Stimulated activated CD8-positive, alpha-beta memory T cell treated with anti-CD3 and anti-CD28 coated beads, Interleukin-12 subunit alpha, Interleukin-12 subunit beta, amount 100 ng/mL, for 24 hours (primary cell): ENCODE results near the gene ZNF778.
"Not testable (repeated sequence)": the region's sequence is repeated elsewhere in the genome, so short reads cannot be mapped to it uniquely, and the experiment has no call there.

Source experiments
- DNase-seq: peaks from one replicate; pipeline ENCODE4 v3.0.0-alpha.2; 2020; ENCODE audit errors: extremely low read depth

ZNF778 gene

GRCh38 chr16:89257281-89257731 is 39.8 kb downstream of the ZNF778 start:
- DNase-seq = no peak

GRCh38 chr16:89257757-89258465 is 40.4 kb downstream of the ZNF778 start:
- no peak for DNase-seq

- DNase-seq = not testable (repeated sequence)
Measured at GRCh38 chr16:89259901-89260300, 42.4 kb downstream of the ZNF778 start.

DNA sequence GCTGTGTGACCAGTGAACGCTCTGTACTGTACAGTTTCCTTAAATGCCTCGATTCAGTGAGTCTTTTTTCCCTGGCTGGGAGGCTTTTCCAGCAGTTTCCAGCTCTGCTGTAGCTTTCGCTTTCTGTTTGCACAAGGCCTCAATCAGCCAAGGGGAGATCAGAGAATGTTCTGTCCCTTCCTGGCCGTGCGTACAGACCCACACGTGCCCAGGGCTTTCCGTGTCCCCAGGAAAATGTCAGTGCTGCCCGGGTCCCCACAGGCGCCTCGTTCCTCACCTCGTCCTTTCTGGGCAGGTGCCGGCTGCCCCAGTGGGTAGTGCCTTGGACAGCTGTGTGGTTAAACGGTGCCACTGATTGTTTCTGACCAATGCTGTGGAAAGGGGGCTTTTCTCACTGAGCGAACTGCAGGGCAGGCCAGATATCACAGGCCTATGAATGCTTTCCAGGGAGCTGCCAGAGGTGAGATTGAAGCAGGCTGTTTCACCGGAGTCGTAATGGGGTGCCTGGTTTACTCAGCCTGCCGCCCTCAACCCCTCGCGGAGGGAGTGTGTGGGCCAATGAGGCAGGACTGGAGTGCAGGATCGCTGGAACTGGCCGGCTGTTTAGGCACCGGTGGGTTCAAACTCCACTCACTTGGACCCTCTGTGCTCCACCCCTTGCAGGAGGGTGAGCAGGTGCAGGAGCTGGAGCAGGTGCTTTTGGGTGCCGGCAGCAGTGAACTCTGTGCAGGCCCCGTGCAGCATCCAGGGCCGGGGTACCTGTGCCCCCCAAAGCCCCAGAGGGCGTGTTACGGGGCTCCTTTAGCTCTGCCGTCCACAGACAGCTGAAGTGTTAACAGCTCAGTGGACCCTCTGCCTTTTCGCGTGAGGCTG is 44.4 kb downstream of the ZNF778 start:
- DNase-seq = no peak

DNA sequence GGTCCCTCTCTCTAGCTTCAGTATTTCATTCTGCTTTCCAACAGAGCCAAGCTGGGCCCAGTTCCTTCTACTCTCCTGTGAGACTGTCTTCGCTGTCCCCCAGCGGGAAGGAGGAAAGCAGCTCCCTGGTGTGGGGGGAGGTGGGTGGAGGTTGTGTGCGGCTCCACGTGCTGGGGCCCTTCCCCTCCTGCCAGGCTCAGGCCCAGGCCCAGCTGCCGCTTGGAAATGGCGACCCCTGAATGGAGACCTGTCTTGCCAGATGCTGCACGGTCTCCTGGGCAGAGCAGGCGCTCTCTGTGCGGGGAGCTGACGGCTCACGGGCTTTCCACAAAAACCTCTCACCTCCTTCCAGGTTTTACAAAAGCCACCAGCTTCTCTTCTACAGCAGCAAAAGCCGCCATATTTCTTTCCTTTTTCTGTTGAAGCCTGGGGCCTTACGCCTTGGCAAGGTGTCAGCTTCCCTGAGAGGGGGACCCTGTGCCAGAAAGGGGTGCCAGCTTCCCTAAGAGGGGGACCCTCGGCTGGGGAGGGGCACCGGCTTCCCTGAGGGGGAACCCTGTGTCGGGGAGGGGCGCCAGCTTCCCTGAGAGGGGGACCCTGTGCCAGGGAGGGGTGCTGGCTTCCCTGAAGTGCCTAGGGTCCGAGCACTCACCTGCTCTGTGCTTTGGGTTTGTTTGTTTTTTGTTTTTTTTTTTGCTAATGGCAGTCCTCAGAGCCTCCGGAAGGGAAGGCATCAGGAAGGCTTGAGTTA is 47.5 kb downstream of the ZNF778 start:
- DNase-seq = no peak

DNA sequence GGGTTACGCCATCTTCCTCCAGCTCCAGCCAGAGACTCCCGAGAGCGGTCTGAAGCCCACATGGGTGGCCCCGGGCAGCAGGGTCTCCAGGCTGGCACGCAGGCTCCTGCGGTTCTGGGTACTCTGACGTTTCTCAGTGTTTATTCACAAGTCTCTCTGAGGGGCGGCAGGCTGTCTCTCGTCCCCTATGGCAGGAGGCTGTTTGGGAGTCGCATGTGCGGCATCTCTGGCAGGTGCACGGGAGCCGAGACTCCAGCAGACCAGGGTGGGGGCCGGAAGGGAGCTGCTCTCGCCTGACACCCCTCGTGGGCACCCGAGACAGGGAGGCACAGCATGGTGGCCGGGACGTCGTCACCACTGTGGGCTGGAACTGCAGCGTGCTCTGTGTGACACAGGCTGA is 48.1 kb downstream of the ZNF778 start:
- no peak for DNase-seq

DNA sequence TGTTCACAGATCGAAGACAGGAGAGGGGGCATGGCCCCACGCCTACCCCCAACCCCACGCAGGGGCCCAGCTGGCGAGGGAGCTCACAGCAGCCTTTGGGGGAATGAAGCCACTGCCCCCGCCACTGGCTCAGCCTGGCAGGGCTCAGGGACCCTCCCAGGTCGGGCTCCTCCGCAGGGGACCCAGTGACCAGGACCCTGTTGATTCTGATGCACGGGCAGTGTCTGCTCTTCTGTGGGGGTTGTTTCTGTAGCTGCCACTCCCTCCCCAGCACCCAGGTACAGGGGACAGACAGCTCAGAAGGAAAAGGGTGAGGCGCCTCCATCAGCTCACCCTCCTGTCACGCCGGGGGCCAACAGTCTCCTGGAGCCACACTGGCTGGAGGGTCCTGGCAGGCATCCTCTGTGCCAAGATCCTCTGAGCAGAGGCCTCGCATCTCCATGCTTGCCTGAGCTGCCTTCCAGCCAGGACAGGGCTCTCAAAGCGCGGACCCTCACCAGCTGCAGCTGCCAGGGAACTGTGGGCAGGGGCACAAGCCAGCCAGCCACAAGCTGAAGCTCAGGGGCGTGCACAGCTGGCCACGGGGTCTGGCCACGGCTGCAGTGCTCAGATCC is 49.1 kb downstream of the ZNF778 start:
- DNase-seq = no peak

- DNase-seq = not testable (repeated sequence)
Measured at GRCh38 chr16:89267746-89268145, 50.2 kb downstream of the ZNF778 start.

- no peak for DNase-seq
Measured at GRCh38 chr16:89268585-89268984, 51.1 kb downstream of the ZNF778 start.

DNA sequence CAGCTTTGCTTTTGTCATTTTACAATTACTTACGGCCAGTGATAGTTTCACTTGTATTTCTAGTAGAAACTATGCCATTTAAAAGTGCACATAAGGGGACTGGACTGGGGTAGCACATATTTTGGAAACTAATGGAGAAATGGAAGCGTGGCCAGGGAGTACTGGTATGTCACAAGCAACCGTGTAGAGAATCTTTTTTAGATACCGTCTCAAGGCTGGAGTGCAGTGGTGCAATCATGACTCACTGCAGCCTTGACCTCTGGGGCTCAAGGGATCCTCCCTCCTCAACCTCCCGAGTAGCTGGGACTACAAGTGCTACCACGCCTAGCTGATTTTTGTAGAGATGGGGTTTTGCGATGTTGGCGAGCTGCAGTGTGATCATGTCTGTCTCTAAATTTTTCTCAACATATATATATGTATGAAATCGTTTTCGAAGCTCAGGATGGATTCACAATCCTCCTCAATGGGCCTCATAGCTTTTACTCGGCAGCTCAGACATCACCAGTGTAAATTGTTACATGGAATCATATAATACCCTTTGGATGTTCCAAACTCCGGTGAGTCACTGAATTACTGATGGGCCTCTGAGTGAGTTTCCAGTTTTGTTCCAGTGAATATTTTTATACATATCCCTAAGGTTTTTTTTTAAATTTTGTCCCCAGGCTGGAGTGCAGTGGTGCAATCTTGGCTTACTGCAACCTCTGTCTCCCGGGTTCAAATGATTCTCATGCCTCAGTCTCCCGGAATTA is 51.7 kb downstream of the ZNF778 start:
- DNase-seq = no peak

DNA sequence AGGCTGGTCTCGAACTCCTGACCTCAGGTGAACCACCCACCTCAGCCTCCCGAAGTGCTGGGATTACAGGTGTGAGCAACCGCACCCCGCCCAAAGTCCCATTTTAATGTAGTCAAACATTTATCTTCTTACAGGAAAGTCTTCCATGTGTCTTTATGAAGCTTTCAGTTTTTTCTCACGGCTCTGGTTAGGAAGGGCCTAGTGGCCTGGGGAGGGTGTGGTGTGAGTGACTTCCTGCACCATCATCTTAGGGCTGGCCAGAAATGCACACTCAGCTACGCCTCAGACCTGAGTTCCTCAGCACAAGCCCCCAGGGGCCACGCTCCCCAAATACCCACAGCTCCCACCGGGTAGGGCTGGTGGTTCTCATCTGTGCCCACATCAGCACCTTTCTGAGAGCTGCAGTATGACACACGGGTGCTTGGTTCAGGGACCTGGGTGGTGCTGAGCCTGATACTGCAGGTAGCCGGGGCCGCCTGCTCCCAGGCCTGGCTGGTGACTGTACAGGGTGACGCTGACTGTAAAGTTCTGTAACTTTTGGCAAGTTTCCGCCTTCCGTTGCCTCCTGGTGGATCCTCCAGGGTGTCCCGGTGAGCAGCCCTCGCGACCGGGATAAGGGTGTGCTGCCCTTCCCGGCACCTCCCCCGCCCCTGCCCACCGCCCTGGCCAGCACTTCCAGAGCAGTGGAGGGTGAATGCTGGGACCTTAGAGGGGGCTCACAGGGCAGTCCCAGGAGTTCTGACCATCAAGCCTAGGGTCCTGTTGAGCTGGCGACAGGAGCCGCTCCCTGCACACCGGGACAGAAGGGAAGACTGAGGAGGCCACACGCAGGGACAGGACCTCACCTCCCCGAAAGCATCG is 52.5 kb downstream of the ZNF778 start:
- no peak for DNase-seq

- no peak for DNase-seq
Measured at GRCh38 chr16:89270666-89271345, 53.3 kb downstream of the ZNF778 start.

GRCh38 chr16:89272631-89273030 is 55.1 kb downstream of the ZNF778 start:
- DNase-seq = no peak

DNA sequence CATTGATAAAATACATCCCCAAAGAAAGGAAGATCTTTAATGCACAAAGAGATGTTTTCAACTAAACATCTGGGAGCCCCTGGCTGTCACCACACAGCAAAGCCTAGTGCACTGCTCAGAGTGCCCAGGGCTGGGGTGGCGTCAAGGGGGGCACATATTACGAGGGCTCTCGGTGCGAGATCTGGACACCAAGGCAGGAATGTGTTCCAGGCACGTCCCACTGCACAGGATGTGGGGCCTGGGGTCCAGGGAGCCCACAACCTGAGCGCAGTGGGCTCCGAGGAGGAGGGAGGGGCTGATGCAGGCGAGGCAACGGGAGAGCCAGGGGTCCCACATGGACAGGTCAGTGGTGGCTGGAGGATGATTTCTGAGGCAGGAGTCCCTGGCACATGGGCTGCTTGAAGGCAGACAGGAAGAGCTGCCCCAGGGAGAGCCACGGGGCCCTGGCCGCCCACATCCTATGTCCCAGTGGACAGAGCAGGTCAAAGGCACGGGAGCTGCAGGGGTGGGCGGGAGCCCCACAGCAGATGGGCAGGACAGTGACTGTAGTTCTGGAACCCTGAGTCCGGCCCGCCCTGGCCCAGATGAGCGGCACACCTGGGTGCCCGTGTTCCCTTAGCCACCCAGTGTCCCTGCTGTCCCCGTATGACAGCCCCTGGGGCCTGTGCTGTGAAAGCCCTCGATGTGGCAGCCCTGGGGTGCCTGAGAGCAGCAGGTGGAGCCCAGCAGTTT is 56.4 kb downstream of the ZNF778 start:
- no peak for DNase-seq

DNA sequence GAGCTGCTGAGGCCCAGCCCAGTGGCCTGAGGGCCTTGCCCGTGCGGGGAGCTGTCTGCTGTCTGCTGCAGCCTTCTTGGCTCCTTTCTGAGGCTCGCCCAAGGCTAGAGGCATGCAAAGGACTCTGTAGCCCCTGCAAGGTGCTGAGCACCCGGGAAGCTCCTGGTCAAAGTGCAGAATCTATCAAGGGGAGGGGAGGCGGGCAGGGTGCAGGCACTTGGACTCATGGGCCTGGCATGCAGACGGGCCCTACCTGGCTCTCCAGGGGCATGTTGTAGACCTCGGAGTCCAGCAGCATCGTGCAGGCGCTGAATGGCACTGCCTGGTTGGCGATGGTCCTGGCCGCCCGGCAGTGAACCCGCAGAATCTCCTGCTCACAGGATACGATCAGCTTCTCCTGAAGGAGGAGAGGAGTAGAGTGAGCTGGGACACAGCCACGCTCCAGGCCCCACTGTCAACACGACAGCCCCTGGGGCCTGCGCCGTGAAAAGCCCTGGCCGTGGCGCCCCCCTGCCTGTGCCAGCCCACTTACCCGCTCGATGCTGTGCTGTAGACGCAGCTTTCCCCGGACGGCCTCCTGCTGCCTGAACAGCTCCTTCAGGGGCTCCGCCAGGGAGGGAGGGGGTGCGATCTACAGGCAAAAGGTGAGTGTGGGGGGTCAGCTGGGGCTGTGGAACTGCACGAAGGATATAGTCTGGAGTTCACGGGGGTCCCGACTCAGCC is 57.2 kb downstream of the ZNF778 start:
- DNase-seq = no peak

DNA sequence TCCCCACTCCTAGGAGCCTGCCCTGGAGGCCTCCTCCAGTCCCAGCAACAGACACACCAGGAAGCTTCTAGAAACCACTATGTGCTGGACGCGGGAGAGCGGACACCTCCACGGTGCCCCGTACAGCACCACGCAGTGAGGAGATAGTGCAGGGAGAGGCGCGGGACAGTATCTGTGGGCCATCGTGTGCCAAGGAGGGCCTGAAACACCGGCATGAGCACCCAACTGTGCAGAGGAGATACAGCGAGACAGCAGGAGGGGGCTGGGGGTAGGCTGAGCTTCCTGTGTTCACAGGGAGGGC is 57.7 kb downstream of the ZNF778 start:
- no peak for DNase-seq

DNA sequence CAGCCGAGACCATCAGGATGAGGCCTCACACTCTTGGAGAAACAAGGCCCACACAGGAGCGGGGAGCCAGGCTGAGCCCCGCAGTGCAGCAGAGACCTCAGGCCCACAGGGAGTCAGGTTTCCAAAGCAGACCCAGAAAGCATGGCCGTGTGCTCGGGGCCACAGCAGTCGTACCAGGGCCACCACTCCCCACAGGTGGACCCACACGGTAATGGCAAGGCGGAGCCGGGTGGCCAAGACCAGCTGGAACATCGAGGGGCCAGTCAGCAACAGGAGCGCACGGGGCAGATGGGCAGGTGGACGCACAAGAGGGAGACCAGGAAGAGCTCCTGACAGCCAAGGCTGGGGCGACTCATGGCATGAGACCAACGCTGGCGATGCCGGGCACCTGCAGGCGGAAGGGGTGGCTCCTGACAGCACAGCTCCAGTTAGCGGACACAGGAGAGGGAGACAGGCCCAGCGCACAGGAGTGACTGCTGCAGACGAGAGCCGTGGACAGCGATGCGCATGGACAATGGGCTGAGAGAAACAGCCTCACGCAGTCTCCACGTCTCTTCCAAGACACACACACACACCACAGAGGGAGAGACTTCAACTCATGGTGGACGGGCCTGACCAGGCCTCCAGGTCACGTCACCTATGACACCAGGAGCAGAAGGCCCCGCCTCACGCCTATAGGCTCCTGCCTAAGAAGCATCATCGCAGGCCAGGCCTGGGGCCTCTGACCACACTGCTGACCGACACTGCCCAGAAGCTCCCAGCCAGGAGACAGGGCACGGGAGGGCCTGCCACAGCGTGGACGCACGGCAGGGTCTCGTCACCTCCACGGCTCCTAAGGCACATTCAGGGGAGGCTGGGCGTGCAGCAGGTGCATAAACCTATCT is 58.6 kb downstream of the ZNF778 start:
- DNase-seq = no peak
